NCI-H2081 (cell line): ENCODE data around the gene THSD1.
"Not testable (repeated sequence)": the region's sequence is repeated elsewhere in the genome, so short reads cannot be mapped to it uniquely, and the experiment has no call there.

Source experiments
- DNase-seq, 2 experiments: peaks; one replicate each; lab custom pipeline; 2025; lab: John Stamatoyannopoulos, UW

The THSD1 gene

DNA sequence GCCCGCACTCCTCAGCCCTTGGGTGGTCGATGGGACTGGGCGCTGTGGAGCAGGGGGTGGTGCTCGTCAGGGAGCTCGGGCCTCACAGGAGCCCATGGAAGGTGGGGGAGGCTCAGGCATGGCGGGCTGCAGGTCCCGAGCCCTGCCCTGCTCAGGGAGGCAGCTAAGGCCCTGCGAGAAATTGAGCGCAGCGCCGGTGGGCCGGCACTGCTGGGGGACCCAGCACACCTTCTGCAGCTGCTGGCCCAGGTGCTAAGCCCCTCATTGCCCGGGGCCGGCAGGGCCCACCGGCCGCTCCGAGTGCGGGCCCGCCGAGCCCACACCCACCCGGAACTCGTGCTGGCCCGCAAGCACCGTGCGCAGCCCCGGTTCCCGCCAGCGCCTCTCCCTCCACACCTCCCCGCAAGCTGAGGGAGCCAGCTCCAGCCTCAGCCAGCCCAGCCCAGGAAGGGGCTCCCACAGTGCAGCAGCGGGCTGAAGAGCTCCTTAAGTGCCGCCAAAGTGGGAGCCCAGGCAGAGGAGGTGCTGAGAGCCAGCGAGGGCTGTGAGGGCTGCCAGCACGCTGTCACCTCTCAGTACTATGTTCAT lies 2.2 kb upstream of the THSD1 start:
- DNase-seq: not testable (repeated sequence)

DNA sequence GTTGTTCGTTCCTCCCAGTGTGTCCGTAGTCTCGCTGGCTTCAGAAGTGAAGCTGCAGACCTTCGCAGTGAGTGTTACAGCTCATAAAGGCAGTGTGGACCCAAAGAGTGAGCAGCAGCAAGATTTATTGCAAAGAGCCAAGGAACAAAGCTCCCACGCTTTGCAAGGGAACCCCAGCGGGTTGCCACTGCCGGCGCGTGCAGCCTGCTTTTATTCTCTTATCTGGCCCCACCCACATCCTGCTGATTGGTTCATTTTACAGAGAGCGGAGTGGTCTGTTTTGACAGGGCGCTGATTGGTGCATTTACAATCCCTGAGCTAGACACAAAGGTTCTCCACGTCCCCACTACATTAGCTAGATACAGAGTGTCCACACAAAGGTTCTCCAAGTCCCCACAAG lies 1.5 kb upstream of the THSD1 start:
- not testable (repeated sequence) for DNase-seq

DNA sequence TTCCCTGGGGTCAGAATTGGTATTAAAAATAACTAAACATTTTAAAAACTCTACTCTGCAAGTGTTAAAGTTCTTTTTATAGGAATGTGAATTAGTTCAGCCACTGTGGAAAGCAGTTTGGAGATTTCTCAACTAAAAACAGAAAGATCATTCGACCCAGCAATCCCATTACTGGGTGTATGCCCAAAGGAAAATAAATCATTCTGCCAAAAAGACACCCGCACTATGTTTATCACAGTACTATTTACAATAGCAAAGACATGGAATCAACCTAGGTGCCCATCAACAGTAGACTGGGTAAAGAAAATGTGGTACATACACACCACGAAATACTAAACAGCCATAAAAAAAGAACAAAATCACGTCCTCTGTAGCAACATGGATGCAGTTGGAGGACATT lies 657 bp upstream of the THSD1 start:
- DNase-seq: no peak

DNA sequence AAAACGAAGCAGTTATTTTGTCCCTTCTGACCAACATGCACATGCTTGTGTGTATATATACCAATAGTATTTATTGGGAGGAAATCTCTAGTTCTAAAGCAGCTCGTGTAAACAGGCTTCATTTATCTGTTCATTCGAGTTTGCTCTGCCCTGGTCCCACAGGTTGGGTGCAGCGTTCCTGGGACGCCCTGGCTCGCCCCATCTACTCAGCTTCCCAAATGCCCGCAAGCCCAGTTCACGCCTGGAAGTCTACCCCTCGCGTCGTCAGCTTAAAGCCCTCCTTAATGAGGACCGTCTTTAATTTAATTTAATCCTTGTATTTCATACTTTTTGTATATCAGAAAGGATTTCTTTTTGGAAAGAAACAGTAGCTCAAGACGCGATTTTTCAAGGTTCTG lies 604 bp downstream of the THSD1 start:
- no peak for DNase-seq

DNA sequence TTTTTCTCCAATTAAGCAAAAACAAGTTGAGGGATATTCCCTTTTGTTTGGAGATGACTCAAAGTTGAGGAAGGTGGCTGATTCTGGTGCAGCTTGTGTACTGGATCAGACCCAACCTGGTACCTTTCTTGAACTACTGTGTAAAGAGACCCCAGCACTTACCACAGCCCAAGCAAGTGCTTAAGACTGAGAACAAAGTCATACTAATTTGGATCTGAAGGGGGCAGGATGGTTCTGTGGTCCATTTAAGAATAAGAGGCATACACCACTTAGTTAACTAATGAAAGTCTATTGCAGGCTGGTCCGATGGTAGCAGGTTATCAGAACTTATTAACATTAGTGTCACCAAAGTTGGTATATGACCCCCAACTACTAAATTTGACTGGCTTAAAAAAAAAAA lies 6.3 kb downstream of the THSD1 start:
- DNase-seq: no peak

DNA sequence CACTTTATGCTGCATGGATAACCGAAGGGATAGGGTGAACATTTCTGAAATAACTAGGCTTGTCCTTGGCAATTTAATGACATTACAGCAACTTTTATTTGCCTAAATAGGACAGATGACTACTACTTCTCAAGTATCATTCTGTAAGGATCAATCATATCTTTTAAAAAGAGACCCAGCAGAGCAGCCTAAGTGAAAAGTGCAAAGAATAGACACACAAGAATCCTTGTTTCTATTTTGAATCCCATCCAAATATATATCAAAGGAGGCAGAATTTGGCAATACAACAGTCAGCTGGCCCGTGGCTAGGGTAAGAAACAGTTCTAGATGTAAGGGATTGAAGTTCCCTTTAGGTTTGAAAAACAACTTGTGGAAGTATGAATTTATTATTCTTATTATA lies 6.9 kb downstream of the THSD1 start:
- no peak for DNase-seq

DNA sequence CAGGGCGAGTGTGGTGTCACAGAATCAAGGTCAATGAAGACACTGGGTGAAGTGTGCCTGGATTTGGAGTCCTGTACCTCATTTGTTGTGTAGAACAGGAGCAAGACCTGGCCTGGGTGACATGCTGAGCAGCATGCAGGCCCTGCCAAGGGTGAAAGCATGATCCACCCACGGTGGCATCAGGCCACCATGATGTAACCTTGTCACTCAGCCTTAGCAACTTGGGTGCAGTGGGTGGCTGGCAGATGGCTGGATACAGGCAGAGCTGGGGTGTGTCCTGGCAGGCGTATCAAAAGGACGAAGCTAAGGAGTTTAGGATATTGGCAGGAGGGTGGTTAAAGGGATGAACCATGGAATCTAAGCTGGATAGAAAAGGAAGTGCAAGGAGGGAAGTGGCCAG lies 10.3 kb downstream of the THSD1 start:
- DNase-seq: no peak

DNA sequence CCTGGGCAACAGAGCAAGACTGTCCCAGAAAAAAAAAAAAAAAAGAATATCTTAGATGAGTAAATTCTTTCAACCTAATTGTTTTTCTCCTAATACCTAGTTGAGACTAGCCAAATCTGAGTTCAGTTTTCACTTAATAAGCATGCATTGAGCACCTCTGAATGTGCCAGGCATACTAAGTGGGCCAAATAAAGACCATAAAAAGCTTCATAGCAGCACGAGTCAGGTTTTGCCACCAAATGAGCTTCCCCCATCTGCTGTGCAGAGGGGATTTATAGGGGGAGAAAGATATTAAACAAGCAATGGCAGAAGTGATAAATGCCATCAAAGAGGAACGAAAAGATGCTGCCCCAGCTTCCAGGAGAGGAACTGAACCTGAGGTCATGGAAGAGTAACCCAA lies 11.4 kb downstream of the THSD1 start:
- DNase-seq: no peak

DNA sequence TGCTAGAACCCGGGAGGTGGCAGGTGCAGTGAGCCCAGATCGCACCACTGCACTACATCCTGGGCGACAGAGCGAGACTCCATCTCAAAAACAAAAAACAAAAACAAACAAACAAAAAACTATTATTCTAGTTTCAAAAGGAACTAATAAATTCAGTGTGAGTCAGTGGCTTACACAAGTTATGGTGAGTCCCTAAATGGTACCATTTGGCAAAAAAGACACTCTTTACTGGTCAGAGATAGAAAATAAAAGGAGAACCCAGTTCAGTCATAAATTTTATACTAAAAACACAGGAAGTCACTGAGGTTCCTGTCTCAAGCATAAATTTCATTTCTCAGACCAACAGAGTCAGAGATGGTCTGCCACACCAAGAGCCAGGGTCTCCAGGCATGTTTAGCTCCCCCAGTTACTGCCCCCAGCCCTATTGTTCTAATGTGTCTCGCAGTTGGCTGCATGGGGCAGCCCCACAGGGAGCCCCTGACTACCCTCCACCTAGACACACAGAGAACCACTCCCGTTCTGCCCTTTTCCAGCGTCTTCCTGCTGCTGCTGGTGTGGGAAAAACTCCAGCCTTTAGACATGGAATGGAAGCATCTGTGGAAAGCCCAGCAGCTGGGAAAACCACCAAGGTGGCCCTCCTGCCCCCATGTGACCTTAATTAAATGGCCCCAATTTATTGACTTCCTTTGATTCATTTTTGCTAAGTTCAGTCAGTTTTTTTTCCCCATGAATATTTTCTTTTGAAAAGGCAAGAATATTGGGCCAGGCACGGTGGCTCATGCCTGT lies 12.2 kb downstream of the THSD1 start:
- no peak for DNase-seq

DNA sequence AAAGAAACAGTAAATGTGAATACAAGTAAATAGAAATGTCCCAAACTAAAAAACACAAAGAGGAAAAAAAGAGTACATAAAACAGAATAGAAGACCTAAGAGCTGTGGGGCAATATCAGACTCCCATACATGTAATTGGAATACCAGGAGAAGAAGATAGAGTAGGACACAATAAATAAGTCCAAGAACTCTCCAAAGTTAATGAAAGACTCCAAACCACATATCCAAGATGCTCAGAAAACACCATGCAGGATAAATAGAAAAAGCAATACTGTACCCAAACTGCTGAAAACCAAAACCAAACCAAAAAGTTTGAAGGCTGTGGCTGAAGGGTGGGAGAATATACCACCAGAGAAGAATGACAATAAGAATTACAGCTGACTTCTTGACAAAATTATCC lies 18.3 kb downstream of the THSD1 start:
- no peak for DNase-seq

DNA sequence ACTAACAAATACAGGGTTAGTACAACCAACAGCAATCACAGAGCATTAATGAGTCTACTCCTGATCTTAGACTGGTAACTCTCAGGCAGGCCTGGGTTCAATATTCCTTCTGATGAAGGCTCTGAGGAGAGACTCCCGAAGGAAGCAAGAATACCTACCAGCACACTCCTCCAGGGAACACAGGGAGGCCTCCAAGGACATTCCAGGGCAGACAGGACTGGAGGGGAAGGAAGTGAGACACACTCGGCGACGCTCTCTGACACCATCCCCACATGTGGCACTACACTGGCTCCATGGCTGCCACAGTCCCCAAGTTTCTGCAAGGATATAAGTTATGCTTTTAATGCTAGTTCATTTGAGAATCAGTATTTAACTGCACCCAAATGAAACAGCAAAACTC lies 20.1 kb downstream of the THSD1 start:
- no peak for DNase-seq

DNA sequence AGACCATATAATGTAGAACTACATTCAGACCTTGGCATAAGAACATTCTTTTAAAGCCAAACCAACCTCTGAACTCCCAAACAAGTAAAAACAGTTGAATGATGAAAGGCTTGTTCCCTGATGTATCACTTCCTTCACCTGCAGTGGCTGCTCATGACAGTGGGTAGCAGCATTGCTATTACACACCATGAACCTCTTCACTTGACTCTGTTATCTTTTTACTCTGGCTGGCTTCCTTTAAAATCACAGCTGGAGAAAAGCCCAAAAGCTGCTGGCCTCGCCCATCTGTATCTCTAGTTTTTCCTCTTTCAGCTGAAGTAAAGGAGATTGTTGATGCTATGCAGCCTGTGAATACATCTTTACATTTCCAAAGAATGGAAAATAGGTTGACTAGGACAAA lies 22.6 kb downstream of the THSD1 start:
- no peak for DNase-seq

DNA sequence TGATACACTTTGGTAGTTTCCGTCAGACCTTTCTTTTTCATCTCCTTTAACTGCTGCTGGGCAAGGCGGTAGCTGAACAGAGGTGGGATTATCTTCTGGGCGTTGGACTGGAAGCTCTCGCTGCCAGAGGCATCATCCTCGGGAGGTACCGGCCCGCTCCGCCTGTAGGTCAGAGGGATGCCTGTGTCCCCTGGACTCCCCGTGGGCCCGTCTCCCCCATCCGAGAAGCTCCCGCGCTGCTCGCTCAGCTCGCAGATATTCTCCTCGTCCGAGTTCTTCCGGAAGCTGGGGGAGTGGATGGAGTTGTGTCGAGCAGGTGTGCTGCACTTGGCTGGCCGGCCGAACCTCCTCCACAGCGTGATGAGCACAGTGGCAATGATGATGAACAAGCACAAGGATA lies 27.7 kb downstream of the THSD1 start:
- DNase-seq: no peak

DNA sequence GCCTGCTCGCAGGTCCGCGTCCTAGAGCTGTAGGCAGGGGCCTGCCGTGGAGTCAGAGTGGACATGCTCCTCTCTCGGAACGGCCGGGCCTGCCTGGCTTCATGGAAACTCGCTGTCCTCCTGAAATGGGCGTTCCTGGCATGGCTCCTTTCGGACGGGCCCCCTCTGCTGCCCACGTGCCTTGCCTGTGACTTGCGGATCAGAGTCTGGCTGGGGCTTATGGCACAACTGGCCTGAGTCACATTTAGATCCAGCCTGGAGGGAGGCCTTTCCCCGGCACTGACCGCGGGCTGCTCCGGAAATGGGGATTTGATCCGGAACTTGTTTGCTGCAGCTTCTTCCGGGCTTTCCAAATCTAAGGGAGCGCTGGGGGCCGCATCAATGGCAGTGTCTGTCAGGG lies 28.1 kb downstream of the THSD1 start:
- DNase-seq: no peak

DNA sequence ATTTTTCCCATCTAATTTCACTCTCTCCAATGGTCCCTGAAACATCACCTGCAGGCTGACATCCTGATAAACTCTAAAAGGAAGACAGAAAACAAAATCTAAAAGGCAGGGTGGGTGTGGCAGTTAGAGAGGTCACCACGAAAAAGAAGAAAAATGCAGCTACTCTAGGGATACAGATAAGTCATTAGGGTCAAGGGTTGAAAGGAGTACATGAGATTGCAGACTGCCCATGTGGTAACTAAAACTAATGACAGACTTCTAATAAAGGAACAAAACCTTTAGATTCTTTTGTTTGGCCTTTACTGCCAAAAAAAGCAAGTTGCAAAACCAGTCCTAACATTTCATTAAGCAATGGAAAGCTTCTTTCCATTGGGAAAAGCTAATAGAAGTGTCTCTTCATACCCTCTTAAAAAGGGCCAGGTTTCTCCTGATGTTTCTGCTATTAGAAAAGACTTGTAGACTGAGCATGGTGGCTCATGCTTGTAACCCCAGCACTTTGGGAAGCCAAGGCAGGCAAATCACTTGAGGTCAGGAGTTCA lies 31.0 kb downstream of the THSD1 start:
- no peak for DNase-seq

DNA sequence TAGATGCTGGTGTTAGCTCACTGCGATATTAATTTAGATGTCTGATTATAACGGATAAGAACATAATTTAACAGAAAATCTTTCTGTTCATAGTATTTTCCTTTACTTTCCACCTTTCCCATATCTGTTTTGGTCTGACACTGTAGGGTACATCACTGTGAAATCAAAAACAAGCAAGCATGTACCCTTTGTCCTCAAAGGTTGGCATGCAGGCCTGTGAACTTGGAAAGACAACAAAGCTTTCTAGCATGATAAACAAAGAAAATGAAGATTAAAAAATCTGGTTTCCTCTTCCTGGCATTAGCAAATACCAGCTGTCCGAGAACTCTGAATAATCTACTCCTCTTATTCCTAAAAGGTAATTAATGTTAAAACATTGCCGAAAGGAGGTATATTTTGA lies 31.6 kb downstream of the THSD1 start:
- DNase-seq: no peak

DNA sequence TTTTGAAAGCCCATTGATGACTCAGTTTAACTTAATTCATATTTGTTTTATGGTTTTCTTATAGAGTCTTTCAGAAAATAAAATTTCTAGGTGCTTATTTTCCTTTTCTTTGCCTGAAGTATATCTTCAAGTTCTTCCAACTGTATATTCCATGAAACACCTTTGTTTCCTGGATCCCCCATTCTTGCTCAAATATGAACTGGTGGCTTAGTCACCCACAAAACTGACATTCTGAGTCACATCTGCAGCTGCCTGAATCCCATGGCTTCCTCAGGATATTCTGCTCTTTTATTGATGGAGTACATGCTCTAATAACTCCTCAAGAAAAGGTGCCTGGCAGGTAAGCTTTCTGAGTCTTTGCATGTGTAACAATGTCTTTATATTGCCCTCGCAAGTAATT lies 32.7 kb downstream of the THSD1 start:
- not testable (repeated sequence) for DNase-seq

DNA sequence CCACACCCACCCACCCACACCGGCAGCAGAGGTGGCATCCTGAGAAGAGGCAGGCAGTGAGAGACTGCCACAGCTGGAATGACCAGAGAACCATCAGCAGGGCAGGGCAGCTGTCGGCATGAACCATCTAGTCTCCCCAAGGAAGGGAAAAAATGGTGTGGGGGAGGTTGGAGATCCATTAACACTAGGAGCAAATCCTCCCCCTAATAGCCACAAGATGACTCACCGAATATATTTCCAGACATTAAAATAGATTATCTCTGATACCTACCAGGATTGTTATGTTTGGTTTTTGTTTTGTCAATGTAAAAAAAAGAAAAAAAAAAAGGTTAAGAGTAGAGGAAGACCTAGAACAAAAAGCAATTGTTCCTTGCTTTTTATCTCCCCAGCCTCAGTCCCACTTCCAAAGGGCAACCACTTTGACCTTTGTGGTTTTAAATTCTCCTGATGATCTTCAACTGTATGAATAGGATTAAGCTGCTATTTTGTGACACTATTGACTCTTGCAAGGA lies 34.2 kb downstream of the THSD1 start:
- no peak for DNase-seq

DNA sequence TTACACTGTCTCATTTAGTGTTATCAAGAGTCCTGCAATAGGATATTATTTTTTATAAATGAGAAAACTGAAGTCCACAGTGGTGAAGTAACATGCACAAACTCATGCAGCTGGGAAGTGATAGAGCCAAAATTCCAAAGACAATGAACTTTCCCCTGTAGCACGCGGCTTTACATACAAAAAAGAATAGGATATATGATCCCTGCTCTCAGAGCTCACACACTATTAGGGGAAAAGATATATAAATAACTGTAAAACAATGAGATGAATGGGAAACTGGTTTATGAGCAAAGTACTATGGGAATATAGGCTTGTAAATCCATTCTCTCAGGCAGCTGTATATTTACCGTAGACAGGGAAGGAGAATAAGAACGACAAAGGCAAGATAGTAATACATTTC lies 39.7 kb downstream of the THSD1 start:
- no peak for DNase-seq

DNA sequence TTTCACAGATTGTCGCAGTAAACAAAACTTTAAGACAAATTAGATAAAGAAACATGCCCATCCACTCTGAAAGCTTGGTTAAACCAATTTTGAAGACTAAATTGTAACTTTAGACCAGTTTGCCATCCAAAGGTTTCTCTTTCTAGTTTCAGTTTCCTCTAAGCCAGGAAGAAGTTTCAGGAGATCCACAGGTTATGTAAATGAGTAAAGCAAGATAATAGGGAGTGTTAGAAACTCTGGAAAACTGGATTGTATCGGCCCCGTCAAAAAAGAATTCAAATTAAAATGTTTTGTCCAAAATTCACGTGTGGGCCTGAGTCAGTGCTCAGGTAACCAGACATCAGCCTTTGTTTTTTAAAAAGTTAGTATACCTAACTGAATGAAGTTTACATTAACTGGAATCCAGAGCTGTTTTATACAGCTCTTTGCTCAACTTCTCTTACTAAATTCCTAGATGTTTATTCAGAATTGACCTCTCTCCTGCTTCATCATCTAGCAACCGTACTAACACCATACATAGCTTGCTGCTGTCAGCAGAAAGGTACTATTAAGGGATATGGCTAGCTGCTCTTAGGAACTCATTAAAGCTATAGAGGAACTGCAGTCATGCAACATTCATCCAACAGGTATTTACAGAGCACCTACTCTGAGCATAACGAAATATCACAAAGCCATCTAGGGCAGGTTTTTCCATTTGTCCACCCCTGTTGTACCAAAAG lies 43.6 kb downstream of the THSD1 start:
- DNase-seq: not testable (repeated sequence)

DNA sequence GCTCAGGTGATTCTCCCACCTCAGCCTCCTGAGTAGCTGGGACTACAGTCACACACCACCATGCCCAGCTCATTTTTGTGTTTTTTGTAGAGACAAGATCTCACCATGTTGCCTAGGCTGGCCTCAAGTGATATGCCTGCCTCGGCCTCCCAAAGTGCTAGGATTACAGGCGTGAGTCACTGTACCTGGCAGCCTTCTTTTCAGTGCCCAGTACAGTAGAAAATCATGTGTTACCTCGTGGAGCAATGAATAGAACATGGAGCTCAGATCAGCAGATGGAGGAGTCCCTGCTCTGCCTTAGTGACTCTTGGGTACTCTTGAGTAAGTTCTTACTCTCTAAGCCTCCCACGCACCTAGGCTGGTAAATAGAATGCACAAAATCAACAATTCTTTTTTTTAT lies 44.7 kb downstream of the THSD1 start:
- no peak for DNase-seq

DNA sequence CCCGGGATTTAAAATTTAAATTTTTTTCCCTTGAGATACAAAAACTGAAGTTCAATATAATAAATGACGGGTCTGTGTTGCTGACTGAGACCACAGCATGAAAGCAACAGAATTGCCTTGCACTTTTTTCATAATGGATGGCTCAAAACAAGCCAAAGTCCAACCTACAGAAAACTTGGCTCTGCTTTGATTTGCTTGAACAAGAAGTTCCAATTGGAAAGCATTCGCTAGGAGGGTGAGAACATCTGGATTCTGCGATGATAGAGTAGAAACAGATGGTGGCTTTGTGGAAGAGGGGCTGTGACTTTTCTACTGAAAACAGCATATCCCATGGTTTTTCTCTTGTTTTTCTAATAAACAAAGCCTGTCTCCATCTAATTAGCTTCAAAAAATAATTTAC lies 46.4 kb downstream of the THSD1 start:
- no peak for DNase-seq

DNA sequence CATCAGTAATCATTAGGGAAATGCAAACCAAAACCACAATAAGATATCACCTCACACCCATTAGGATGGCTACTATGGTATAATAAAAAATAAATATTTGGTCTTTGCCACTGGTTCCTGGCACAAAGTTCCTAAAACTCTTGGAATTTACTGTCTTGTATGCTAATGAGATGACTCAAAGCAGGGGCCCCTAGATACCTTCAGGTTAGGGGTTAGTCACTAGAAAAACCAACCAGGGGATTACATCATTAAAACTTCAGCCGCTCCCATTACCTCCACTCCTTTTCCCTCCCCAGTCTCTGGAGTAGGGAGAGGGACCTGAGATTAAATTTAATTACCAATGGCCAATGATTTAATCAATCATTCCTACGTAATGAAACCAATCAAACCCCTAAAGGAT lies 49.6 kb downstream of the THSD1 start:
- no peak for DNase-seq
